Renal cortex interstitium (tissue), 11 donors: ENCODE measurements around the gene AGER. TPM values are rescaled to one million over a fixed set of nuclear protein-coding genes. Genes with fewer than 3 reads are reported as not detected.
A peak's percentile ranks its signal among the peaks of the same experiment; 100 is the strongest.
"Not testable (repeated sequence)": the region's sequence is repeated elsewhere in the genome, so short reads cannot be mapped to it uniquely, and the experiment has no call there.

ENCODE experiments used
- DNase-seq, 11 donors: peaks; one replicate each; pipeline ENCODE4 v3.0.0-alpha.2; 2013; ENCODE audit warnings: low read depth in 9 of 11, low spot score in 4 of 11; ENCODE audit errors: extremely low read depth in 1 of 11
- polyA plus RNA-seq, 3 donors: library from polyadenylated mRNA; unstranded; fragments of 120-200 nt; gene quantifications; one replicate each; pipeline ENCODE4 v1.2.1, GENCODE V29; 2013; ENCODE audit not compliant: insufficient read length in 3 of 3

Gene AGER
- polyA plus RNA-seq, 3 donors: 23.8 to 25.3 (median 24.9) TPM

GRCh38 chr6:32203426-32204267 lies 19.6 kb upstream of the AGER start:
- no peak for DNase-seq

- no peak for DNase-seq
Measured at GRCh38 chr6:32202186-32202585, 18.1 kb upstream of the AGER start.

- DNase-seq: no peak
Measured at GRCh38 chr6:32200711-32201475, 16.8 kb upstream of the AGER start.

- DNase-seq: no peak
Measured at GRCh38 chr6:32198866-32199265, 14.8 kb upstream of the AGER start.

- no peak for DNase-seq
Measured at GRCh38 chr6:32198345-32198696, 14.3 kb upstream of the AGER start.

GRCh38 chr6:32196682-32197616 lies 12.9 kb upstream of the AGER start:
- peak in 1 of 11 donors; percentile 18 for DNase-seq

- DNase-seq: peak in 10 of 11 donors; percentile 84 to 93 (median 90)
Measured at GRCh38 chr6:32195902-32196681, 12.0 kb upstream of the AGER start.

GRCh38 chr6:32195652-32195901 lies 11.5 kb upstream of the AGER start:
- DNase-seq: peak; percentile 98 to 100 (median 100)

- peak in 1 of 11 donors; percentile 41 for DNase-seq
Measured at GRCh38 chr6:32194825-32195651, 11.0 kb upstream of the AGER start.

GRCh38 chr6:32194388-32194787 lies 10.3 kb upstream of the AGER start:
- no peak for DNase-seq

GRCh38 chr6:32193096-32193495 lies 9.0 kb upstream of the AGER start:
- not testable (repeated sequence) for DNase-seq

GRCh38 chr6:32192608-32193039 lies 8.6 kb upstream of the AGER start, which contains the start of gene GPSM3:
Gene GPSM3, minus strand, starts transcription at chr6:32192643. Its CDS starts 130 bp downstream, at chr6:32192513.
- DNase-seq: no peak

- no peak for DNase-seq
Measured at GRCh38 chr6:32191696-32192607, 7.9 kb upstream of the AGER start.

GRCh38 chr6:32190911-32191677 lies 7.0 kb upstream of the AGER start:
- no peak for DNase-seq

GRCh38 chr6:32190054-32190851 lies 6.2 kb upstream of the AGER start, which contains the start of gene PBX2:
Gene PBX2, minus strand, starts transcription at chr6:32190202. Its CDS starts 287 bp downstream, at chr6:32189915.
- DNase-seq: peak in 10 of 11 donors; percentile 83 to 95 (median 90)
